Breast epithelium (tissue), 4 donors: ENCODE measurements around the gene SUSD6. TPM values are rescaled to one million over a fixed set of nuclear protein-coding genes. Genes with fewer than 3 reads are reported as not detected.

Experiments
- DNase-seq, 2 donors: peaks; one replicate each; pipeline ENCODE4 v3.0.0-alpha.2; 2019; ENCODE audit warnings: low spot score in 2 of 2
- H3K27ac ChIP-seq, 2 donors: fragments of 200-600 bp; sonication (generic) in 1 of 2; one replicate each; pipeline ENCODE4 v1.5.1; 2016 to 2019; ENCODE audit warnings: mild to moderate bottlenecking in 1 of 2
- H3K27me3 ChIP-seq, 2 donors: fragments of 200-600 bp; sonication (generic) in 1 of 2; one replicate each; pipeline versions ENCODE4 v1.5.1 to v1.6.0; 2017 to 2019; ENCODE audit warnings: control low read depth in 1 of 2, mild to moderate bottlenecking in 1 of 2
- H3K36me3 ChIP-seq: fragments of 200-600 bp; one replicate; pipeline ENCODE4 v1.5.1; 2019
- H3K4me1 ChIP-seq, 2 donors: fragments of 200-600 bp; sonication (generic); one replicate each; pipeline ENCODE4 v1.5.1; 2016 to 2019; ENCODE audit warnings: control low read depth in 1 of 2
- H3K4me3 ChIP-seq, 3 donors: fragments of 200-600 bp; sonication (generic); 1 replicate in 2 of 3; 2 replicates in 1 of 3; pipeline ENCODE4 v1.5.1; 2016 to 2019; ENCODE audit warnings: mild to moderate bottlenecking in 3 of 3, moderate library complexity in 2 of 3
- H3K9me3 ChIP-seq, 2 donors: fragments of 200-600 bp; sonication (generic) in 1 of 2; one replicate each; pipeline ENCODE4 v1.5.1; 2016 to 2019; ENCODE audit warnings: control low read depth in 1 of 2
- POLR2A ChIP-seq: fragments of 450-650 bp; IDR thresholded peaks from one replicate; pipeline ENCODE4 v1.6.1; 2016; ENCODE audit warnings: antibody characterized with exemption, mild to moderate bottlenecking, moderate library complexity
- POLR2AphosphoS5 ChIP-seq, 3 donors: sonication (generic); formaldehyde crosslinking; IDR thresholded peaks; one replicate each; pipeline ENCODE4 v1.6.1; 2017; ENCODE audit warnings: antibody characterized with exemption in 3 of 3
- intact Hi-C: fragments of 100-400 bp; cut with DNase I; formaldehyde crosslinking; loops from one replicate; pipeline ENCODE4 v1.15.1; 2023; ENCODE audit warnings: low total_unique reads
- total RNA-seq, 3 donors: library from RNA; depleted of rRNA; stranded (reverse); fragments of >200 nt; gene quantifications; one replicate each; pipeline ENCODE4 v1.1.0, GENCODE V29; 2016
- TF ChIP-seq, protein P1 (sequence below), 3 donors: fragments of 450-650 bp; IDR thresholded peaks; one replicate each; pipeline ENCODE4 v1.5.1; 2016 to 2017; ENCODE audit warnings: antibody characterized with exemption in 3 of 3, mild to moderate bottlenecking in 3 of 3, moderate library complexity in 3 of 3

SUSD6 gene
- total RNA-seq, 3 donors from 2014 or later = 30.2 to 55.9 (median 55.7) TPM

DNA sequence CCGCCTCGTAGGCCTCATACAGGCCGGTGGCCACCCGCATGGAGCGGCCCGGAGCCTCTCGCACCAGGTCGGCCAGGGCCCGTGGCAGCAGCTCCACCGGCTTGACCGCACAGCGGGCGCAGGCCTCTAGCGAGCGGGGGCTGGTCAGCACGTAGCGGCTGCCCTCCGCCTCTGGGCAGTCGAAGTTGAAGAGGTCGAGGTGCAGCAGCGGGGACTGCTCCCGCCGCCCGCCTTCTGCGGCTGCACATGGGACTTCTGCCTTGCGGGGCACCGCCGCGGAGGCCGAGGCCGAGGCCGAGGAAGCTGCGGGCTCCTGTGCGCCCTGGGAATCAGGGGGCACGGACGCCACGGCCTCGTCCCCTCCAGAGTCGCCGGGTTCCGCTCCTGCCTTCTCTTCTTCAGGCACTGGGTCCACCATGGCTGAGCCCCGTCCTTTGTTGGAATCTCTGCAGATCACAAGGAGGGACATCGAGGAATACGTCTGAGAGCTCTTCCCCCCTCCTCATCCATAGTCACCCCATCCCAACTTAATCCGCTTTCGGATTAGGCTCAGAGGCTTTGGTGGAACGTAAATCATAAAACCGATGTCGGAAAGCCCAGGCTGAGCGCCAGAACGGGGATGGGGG is 38.1 kb upstream of the SUSD6 start:
- Histone ChIP-seq H3K27me3 (peaks cover 5 to 76% of the 10 kb centered on the region in 2 donors), H3K27ac (no peak overlapping the region), H3K9me3 (peaks cover 0 to 3% of the 10 kb centered on the region in 2 donors), H3K36me3 (no peaks in the 10 kb centered on the region), H3K4me1 (peaks cover 5 to 17% of the 10 kb centered on the region in 2 donors), H3K4me3 (peak overlapping the region in 2 of 3 donors; percentile 37 to 62)
- intact Hi-C loops = no loop called here
- TF ChIP-seq, protein P1, sequence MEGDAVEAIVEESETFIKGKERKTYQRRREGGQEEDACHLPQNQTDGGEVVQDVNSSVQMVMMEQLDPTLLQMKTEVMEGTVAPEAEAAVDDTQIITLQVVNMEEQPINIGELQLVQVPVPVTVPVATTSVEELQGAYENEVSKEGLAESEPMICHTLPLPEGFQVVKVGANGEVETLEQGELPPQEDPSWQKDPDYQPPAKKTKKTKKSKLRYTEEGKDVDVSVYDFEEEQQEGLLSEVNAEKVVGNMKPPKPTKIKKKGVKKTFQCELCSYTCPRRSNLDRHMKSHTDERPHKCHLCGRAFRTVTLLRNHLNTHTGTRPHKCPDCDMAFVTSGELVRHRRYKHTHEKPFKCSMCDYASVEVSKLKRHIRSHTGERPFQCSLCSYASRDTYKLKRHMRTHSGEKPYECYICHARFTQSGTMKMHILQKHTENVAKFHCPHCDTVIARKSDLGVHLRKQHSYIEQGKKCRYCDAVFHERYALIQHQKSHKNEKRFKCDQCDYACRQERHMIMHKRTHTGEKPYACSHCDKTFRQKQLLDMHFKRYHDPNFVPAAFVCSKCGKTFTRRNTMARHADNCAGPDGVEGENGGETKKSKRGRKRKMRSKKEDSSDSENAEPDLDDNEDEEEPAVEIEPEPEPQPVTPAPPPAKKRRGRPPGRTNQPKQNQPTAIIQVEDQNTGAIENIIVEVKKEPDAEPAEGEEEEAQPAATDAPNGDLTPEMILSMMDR (IDR thresholded peaks at IDR 0.05) = no peak
- TF ChIP-seq POLR2AphosphoS5 (IDR thresholded peaks at IDR 0.05) (no peak), POLR2A (no peak)
- DNase-seq = no peak

DNA sequence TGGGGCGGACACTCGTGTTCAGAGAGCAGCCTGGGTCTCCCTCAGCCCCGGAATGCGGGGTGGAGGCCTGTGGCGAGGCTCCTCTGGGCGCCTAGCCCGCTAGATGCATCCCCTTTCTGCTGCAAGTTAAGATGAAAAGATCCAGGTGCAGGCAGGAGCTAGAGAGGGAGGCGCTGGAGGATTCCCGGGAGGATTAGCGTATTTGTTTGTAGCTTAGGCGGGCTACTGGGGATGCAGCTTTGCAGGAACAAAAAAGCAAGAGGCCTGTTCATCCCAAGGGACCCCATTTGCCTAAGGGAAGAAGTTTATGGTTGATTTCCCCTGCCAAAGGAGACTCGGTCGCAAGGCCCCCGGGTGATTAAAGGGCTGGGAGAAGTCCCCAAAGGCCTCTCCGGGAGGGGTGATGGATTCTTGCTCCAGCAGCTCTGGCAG is 37.5 kb upstream of the SUSD6 start:
- H3K9me3 ChIP-seq = peaks cover 0 to 3% of the 10 kb centered on the region in 2 donors
- H3K4me1 ChIP-seq = peaks cover 5 to 17% of the 10 kb centered on the region in 2 donors
- peak overlapping the region in 2 of 3 donors; percentile 37 to 62 for H3K4me3 ChIP-seq
- no peaks in the 10 kb centered on the region for H3K36me3 ChIP-seq
- H3K27me3 ChIP-seq = peaks cover 5 to 70% of the 10 kb centered on the region in 2 donors
- intact Hi-C loops = no loop called here
- DNase-seq = no peak
- TF ChIP-seq POLR2AphosphoS5 (IDR thresholded peaks at IDR 0.05) (no peak), POLR2A (no peak)
- TF ChIP-seq, protein P1 (IDR thresholded peaks at IDR 0.05) = no peak
- H3K27ac ChIP-seq = no peak overlapping the region

DNA sequence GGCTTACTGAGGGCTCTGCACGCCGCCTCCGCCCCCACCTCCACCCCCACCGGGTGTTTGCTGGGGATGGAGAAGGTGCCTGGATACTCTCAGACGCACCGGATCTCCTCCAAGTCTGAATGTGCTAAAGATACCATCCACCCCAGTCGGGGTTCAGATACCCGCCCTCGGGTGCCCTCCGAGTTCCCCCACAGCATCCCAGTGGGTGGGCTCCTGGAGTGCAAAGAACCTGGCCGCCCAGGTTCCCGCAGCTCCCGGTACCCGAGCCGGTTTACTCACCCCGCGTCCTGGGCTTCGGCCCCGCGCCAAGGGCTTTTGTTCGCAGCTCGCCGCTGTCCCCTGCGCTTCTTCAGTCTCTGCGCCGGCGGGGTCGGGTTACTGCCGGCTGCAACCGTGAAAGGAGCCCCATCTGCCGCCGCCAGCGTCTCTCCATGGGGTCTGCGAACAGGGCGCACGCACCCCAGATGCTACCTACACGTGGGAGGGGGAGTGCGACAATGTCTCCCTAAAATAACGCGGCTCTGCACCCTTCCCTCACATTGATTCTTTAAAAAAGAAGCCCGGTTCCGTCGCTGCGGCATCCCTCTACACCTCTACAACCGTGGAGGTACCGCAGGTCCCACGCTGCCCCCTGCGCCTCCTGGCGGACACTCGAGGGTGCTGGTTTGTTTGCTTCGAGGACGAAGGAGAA is 37.0 kb upstream of the SUSD6 start, which contains the start of gene CCDC177:
CCDC177 (minus strand) TSS at position 609 of the 691 bp plus-strand sequence. CDS start 1,249 bp downstream, outside the sequence.
- intact Hi-C loops = no loop called here
- Histone ChIP-seq H3K27me3 (peaks cover 5 to 65% of the 10 kb centered on the region in 2 donors), H3K27ac (no peak within 1 kb of the TSS), H3K4me3 (peak within 1 kb of the TSS in 2 of 3 donors; percentile 37 to 62), H3K36me3 (no peaks in the 10 kb centered on the region), H3K9me3 (peaks cover 0 to 3% of the 10 kb centered on the region in 2 donors), H3K4me1 (peaks cover 5 to 17% of the 10 kb centered on the region in 2 donors)
- DNase-seq = peak; percentile 39 to 74
- no peak for TF ChIP-seq POLR2A
- TF ChIP-seq, protein P1 (IDR thresholded peaks at IDR 0.05) = peak; percentile 71 to 86 (median 78)

DNA sequence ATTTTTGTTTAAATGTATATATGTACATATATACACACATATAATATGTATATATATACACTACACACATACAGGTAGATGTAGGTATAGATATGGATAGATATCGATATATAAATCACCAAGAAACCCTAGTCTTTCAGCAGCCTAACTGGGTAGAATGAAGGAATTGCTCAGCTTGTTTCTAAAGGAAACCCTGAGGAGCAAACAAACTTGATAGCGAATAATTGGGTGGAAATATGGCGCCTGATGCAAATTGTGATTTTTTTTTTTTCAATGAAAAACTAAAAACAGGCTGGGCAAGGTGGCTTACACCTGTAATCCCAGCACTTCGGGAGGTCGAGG is 36.5 kb upstream of the SUSD6 start:
- Histone ChIP-seq H3K36me3 (no peaks in the 10 kb centered on the region), H3K27me3 (peaks cover 5 to 60% of the 10 kb centered on the region in 2 donors), H3K9me3 (peaks cover 0 to 3% of the 10 kb centered on the region in 2 donors), H3K4me1 (peaks cover 5 to 17% of the 10 kb centered on the region in 2 donors), H3K27ac (no peak overlapping the region), H3K4me3 (peak overlapping the region in 2 of 3 donors; percentile 37 to 62)
- intact Hi-C loops = no loop called here
- TF ChIP-seq, protein P1 (IDR thresholded peaks at IDR 0.05) = peak in 1 of 3 donors; percentile 10
- TF ChIP-seq POLR2A = no peak
- no peak for TF ChIP-seq POLR2AphosphoS5 (IDR thresholded peaks at IDR 0.05)
- DNase-seq = no peak

DNA sequence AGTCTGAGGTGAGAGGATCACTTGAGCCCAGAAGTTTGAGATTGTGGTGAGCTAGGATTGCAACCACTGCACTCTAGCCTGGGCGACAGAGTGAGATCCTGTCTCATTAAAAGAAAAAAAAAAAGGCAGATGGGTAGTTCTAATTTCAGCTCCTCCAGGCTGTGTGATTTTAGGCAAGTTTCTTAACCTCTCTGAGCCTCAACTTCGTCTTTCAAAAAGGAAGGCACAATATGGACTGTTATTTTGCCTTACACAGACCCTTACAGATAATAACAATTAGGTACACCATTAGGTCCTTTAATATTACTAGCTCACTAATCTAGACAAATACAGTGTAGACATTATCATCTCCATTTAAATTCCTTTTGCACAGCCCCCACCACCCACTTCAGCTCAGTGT is 31.9 kb upstream of the SUSD6 start:
- Histone ChIP-seq H3K27ac (no peak overlapping the region), H3K4me3 (no peak overlapping the region), H3K27me3 (peaks cover 0 to 16% of the 10 kb centered on the region in 2 donors), H3K36me3 (no peaks in the 10 kb centered on the region), H3K4me1 (peaks cover 0 to 2% of the 10 kb centered on the region in 2 donors), H3K9me3 (no peaks in the 10 kb centered on the region)
- no peak for DNase-seq
- TF ChIP-seq, protein P1 (IDR thresholded peaks at IDR 0.05) = no peak
- TF ChIP-seq POLR2A (no peak), POLR2AphosphoS5 (IDR thresholded peaks at IDR 0.05) (no peak)
- intact Hi-C loops = no loop called here
